ENCODE measurements around the gene CA10.

DNA sequence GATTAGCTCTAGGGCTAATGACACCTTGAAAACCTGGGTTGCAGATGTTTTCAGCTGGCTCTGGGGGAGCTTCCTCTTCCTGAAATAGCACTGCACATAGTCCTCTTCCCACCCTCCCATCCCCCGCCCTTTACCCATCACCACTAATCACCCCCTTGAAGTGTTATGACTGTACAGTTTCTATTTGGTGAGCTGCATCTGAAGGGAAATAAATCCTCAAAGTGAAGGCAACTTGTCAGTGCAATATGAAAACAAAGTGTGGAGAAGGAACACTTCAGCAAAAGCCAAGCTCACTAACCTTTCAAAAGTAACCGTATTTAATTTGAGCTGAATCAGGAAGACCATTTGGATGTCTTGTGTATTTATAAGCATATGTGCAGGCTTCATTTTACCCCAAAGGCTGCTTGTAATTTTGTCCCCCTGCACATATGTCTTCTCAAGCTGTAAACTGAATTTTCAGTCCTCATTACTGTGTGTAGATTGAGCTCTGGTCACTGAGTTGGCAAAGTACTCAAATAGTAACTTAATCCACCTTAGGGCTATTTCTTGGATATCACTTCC lies 44.1 kb upstream of the CA10 start:
- TF ChIP-seq CTCF (IDR thresholded peaks at IDR 0.05) (no peak), POLR2A (IDR thresholded peaks at IDR 0.05) (no peak)

All from heart left ventricle (tissue), 13 donors.